K562 (cell line): ENCODE data around the gene OTUD1. TPM values are rescaled to one million over a fixed set of nuclear protein-coding genes. Genes with fewer than 3 reads are reported as not detected.

ENCODE experiments used
- ATAC-seq: fragments of 200-7000 bp; cut with Tn5 transposase; 3 replicates; pipeline ENCODE4 v1.9.1; 2020; ENCODE audit warnings: moderate library complexity
- BruUV-seq: library from RNA; stranded (reverse); fragments of 400-500 nt; replicated peaks from 2 replicates; lab custom pipeline; 2021; lab: Mats Ljungman, UMichigan
- CTCF ChIA-PET: fragments of 300-600 bp; formaldehyde crosslinking; extraction: SDS; loops from one replicate; lab custom pipeline; 2021; ENCODE audit warnings: low intra/inter-chr PET ratio; lab: Yijun Ruan, JAX
- POLR2A ChIA-PET: fragments of 300-600, 350-650 bp; sonication (Branson Sonifier 250); formaldehyde crosslinking; extraction: SDS; loops from one replicate; lab custom pipeline; 2021; ENCODE audit warnings: antibody characterized with exemption, inconsistent platforms; lab: Yijun Ruan, JAX
- DNase-seq, 4 experiments: peaks; one replicate each; pipeline versions ENCODE4 v3.0.0 to v3.0.0-alpha.2; 2011 to 2018; ENCODE audit warnings: low spot score in 3 of 4, mixed read lengths in 3 of 4; ENCODE audit errors: extremely low read depth in 1 of 4
- FAIRE-seq: peaks from 2 replicates; lab custom pipeline; 2011; peaks lifted over from hg19 to GRCh38; lab: Jason Lieb, UNC
- H2AFZ ChIP-seq: 2 replicates; pipeline ENCODE4 v1.6.0; 2011; ENCODE audit warnings: low read depth, low read length, control low read depth, inconsistent platforms
- H3K27ac ChIP-seq: fragments of 200-600 bp; 3 replicates; pipeline ENCODE4 v1.8.0; 2011; ENCODE audit warnings: low read depth, mild to moderate bottlenecking, control low read depth, inconsistent platforms, low read length, moderate library complexity, mixed read lengths; ENCODE audit errors: extremely low read depth
- H3K27me3 ChIP-seq, 2 experiments: fragments of 300-600 bp in 1 of 2; 2 replicates in 1 of 2; 3 replicates in 1 of 2; pipeline versions ENCODE4 v1.6.0 to v1.8.0; 2011; ENCODE audit warnings: inconsistent platforms in 2 of 2, low read length in 2 of 2, mild to moderate bottlenecking in 1 of 2, mixed read lengths in 1 of 2, moderate library complexity in 1 of 2; ENCODE audit not compliant: control insufficient read depth in 2 of 2, insufficient read depth in 2 of 2
- H3K36me3 ChIP-seq: fragments of 300-600 bp; 3 replicates; pipeline ENCODE4 v1.8.0; 2011; ENCODE audit warnings: mild to moderate bottlenecking, low read length, inconsistent platforms; ENCODE audit not compliant: control insufficient read depth, insufficient read depth
- H3K4me1 ChIP-seq, 2 experiments: fragments of 200-600 bp in 1 of 2; replicated peaks in 1 of 2; 2 replicates in 1 of 2; 3 replicates in 1 of 2; pipeline versions ENCODE4 v1.5.1 to v1.8.0; 2011; ENCODE audit warnings: inconsistent platforms in 2 of 2, low read length in 2 of 2, mild to moderate bottlenecking in 1 of 2, mixed read lengths in 1 of 2, moderate library complexity in 1 of 2; ENCODE audit not compliant: control insufficient read depth in 2 of 2, insufficient read depth in 2 of 2
- H3K4me2 ChIP-seq: 2 replicates; pipeline ENCODE4 v1.6.1; 2011; ENCODE audit warnings: low read length, control low read depth, inconsistent platforms, mixed read lengths; ENCODE audit not compliant: insufficient read depth
- H3K4me3 ChIP-seq: fragments of 200-600 bp; sonication (generic), shearing (Covaris generic); 2 replicates; pipeline ENCODE4 v1.5.1; 2016; ENCODE audit warnings: control low read depth, inconsistent platforms
- H3K79me2 ChIP-seq: fragments of 200-600 bp; 3 replicates; pipeline ENCODE4 v1.8.0; 2011; ENCODE audit warnings: low read length, inconsistent platforms; ENCODE audit not compliant: control insufficient read depth, insufficient read depth
- H3K9ac ChIP-seq, 2 experiments: 2 replicates each; pipeline versions ENCODE4 v1.6.0 to v1.6.1; 2011; ENCODE audit warnings: low read depth in 2 of 2, low read length in 2 of 2, control low read depth in 1 of 2, inconsistent platforms in 1 of 2, mild to moderate bottlenecking in 1 of 2, mixed read lengths in 1 of 2; ENCODE audit not compliant: insufficient read depth in 1 of 2
- H3K9me1 ChIP-seq: one replicate; pipeline ENCODE4 v1.6.0; 2011; ENCODE audit warnings: inconsistent platforms, mild to moderate bottlenecking, low read length, moderate library complexity; ENCODE audit not compliant: control insufficient read depth, insufficient read depth
- H3K9me3 ChIP-seq: replicated peaks from 2 replicates; pipeline ENCODE4 v1.5.1; 2011; ENCODE audit warnings: low read depth, low read length, inconsistent platforms; ENCODE audit not compliant: control insufficient read depth, insufficient read depth
- H4K20me1 ChIP-seq: replicated peaks from 2 replicates; pipeline ENCODE4 v1.6.1; 2011; ENCODE audit warnings: low read length, inconsistent platforms, mixed read lengths; ENCODE audit not compliant: control insufficient read depth, insufficient read depth
- BHLHE40 ChIP-seq: IDR thresholded peaks from 2 replicates; pipeline ENCODE4 v1.6.1; 2011; ENCODE audit warnings: low read length, improper control_type of control experiment
- CBX2 ChIP-seq: fragments of 200-600 bp; sonication (generic); IDR thresholded peaks from one replicate; pipeline ENCODE4 v1.6.1; 2012; ENCODE audit warnings: mild to moderate bottlenecking, low read length, inconsistent platforms; ENCODE audit not compliant: insufficient read depth, poor library complexity, severe bottlenecking
- MBD2 ChIP-seq: sonication (generic); IDR thresholded peaks from 2 replicates; pipeline ENCODE4 v1.6.1; 2016; ENCODE audit warnings: low read depth, borderline replicate concordance
- NEUROD1 ChIP-seq: fragments of 150-350 bp; IDR thresholded peaks from 2 replicates; pipeline ENCODE4 v1.6.1; 2014; ENCODE audit warnings: borderline replicate concordance, low read length, low read depth; ENCODE audit not compliant: partially characterized antibody
- OTX1 ChIP-seq: fragments of 450-650 bp; formaldehyde crosslinking; IDR thresholded peaks from 2 replicates; pipeline ENCODE4 v1.4.0; 2022; ENCODE audit warnings: mild to moderate bottlenecking
- SREBF2 ChIP-seq: sonication (generic); formaldehyde crosslinking; IDR thresholded peaks from 2 replicates; pipeline ENCODE4 v1.4.0; 2020; ENCODE audit warnings: mild to moderate bottlenecking, missing genetic modification reagents
- ZNF133 ChIP-seq: fragments of 250-450 bp; sonication (Bioruptor Pico); IDR thresholded peaks from 2 replicates; pipeline ENCODE4 v1.4.0; 2020; ENCODE audit warnings: mild to moderate bottlenecking
- WGBS: fragments of 100-300 bp; shearing (Covaris generic); methylation state at CpG from one replicate; pipeline ENCODE4 v1.1.6; 2016; ENCODE audit warnings: low coverage, mixed read lengths; ENCODE audit not compliant: insufficient coverage; ENCODE audit errors: missing lambda C conversion rate; 5-methylcytosine and 5-hydroxymethylcytosine counted together
- in situ Hi-C: fragments of 300-500 bp; cut with MboI; formaldehyde crosslinking; loops from 4 replicates; pipeline ENCODE4 v1.15.0; 2018; ENCODE audit warnings: inconsistent platforms, mixed read lengths
- intact Hi-C: fragments of 100-400 bp; cut with micrococcal nuclease; formaldehyde crosslinking; loops from 2 replicates; pipeline ENCODE4 v1.14.2; 2022
- polyA plus RNA-seq, 8 experiments: library from polyadenylated mRNA; depleted of rRNA in 4 of 8; stranded (reverse) in 5 of 8; unstranded in 3 of 8; fragments of >200 nt; fragmentation: Nextera tagmentation in 2 of 8; fragmentation: Illumina TruSeq in 1 of 8; extraction: Ambion mirVana in 2 of 8; extraction: Trizol in 1 of 8; gene quantifications; 2 replicates each; pipeline versions ENCODE4 v1.2.1 to v1.2.3, GENCODE V29; 2011 to 2014; ENCODE audit warnings: inconsistent platforms in 1 of 8, missing spikeins in 1 of 8
- total RNA-seq, 7 experiments: library from RNA; depleted of rRNA in 6 of 7; stranded (reverse); fragments of >200 nt in 6 of 7; fragmentation: Illumina TruSeq in 2 of 7; extraction: Trizol in 2 of 7; gene quantifications; 2 replicates each; pipeline versions ENCODE4 v1.2.1 to v1.2.3, GENCODE V29; 2011 to 2021; ENCODE audit warnings: low replicate concordance in 1 of 7
- TF ChIP-seq, protein P1 (sequence below), 2 experiments: fragments of 450-650 bp; IDR thresholded peaks; 2 replicates each; pipeline ENCODE4 v1.6.1; 2016
- TF ChIP-seq, protein P2 (sequence below): fragments of 450-650 bp; formaldehyde crosslinking; IDR thresholded peaks from 2 replicates; pipeline ENCODE4 v1.4.0; 2020; ENCODE audit warnings: mild to moderate bottlenecking, mixed read lengths
- TF ChIP-seq, protein P3 (sequence below): IDR thresholded peaks from 2 replicates; pipeline ENCODE4 v1.6.1; 2016; ENCODE audit warnings: missing genetic modification characterization, missing compliant biosample characterization

Gene OTUD1
- total and polyA plus RNA-seq, 9 of the 15 experiments (the other 6 are each of a cell fraction or from before 2014, with no cell fraction given): 0.29 to 2.0 (median 0.49) TPM

DNA sequence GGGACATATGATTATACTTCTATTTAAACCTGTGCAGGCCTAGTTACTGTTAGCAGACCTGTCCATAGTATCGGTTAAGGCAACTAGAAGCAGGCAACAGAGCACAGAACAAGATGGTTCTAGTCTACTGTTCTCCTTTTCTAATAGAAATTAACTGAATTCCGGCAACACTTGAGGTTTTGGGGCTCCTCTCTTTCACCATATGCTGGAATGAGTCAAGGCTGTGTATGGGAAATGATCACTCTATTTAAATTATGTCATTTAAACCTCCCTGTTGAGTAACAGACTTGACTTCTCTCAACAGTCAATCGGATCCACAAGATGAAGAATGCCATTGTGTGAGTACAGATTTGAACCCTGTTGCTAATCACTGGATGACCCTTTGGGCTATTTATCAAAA lies 6.2 kb upstream of the OTUD1 start (continued):
- TF ChIP-seq, protein P1, sequence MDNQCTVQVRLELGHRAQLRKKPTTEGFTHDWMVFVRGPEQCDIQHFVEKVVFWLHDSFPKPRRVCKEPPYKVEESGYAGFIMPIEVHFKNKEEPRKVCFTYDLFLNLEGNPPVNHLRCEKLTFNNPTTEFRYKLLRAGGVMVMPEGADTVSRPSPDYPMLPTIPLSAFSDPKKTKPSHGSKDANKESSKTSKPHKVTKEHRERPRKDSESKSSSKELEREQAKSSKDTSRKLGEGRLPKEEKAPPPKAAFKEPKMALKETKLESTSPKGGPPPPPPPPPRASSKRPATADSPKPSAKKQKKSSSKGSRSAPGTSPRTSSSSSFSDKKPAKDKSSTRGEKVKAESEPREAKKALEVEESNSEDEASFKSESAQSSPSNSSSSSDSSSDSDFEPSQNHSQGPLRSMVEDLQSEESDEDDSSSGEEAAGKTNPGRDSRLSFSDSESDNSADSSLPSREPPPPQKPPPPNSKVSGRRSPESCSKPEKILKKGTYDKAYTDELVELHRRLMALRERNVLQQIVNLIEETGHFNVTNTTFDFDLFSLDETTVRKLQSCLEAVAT (IDR thresholded peaks at IDR 0.05): no peak
- no peak for TF ChIP-seq BHLHE40
- TF ChIP-seq MBD2: no peak
- TF ChIP-seq, protein P2, sequence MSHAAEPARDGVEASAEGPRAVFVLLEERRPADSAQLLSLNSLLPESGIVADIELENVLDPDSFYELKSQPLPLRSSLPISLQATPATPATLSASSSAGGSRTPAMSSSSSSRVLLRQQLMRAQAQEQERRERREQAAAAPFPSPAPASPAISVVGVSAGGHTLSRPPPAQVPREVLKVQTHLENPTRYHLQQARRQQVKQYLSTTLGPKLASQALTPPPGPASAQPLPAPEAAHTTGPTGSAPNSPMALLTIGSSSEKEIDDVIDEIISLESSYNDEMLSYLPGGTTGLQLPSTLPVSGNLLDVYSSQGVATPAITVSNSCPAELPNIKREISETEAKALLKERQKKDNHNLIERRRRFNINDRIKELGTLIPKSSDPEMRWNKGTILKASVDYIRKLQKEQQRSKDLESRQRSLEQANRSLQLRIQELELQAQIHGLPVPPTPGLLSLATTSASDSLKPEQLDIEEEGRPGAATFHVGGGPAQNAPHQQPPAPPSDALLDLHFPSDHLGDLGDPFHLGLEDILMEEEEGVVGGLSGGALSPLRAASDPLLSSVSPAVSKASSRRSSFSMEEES: no peak
- TF ChIP-seq SREBF2 (CRISPR knock-in tag): no peak
- no peak for TF ChIP-seq CBX2
- TF ChIP-seq ZNF133: no peak

DNA sequence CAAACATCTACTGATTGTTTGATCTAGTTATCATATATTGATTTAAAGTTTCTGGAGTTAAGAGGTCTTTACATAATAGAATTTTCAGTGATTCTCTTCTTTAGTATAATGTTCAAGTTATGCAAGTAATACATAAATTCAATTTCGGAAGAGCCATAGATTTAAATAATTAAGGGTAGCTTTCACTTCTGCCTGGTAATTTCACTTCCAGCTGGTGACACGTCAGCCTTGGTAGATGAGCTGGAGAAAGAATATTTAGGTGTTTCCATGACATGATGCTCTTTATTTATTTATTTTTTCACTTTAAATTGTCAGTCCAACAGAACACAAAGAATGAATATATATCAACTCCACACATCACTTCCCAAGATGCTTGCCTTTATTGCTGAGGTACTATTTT lies 5.2 kb upstream of the OTUD1 start:
- Histone ChIP-seq H3K4me1 (peaks cover 0 to 8% of the 10 kb centered on the region in 2 experiments; a peak in 3 of 5 replicates), H3K79me2 (no peaks in the 10 kb centered on the region), H4K20me1 (no peaks in the 10 kb centered on the region), H3K27ac (no peak overlapping the region), H3K9me3 (no peaks in the 10 kb centered on the region), H3K9me1 (no peaks in the 10 kb centered on the region), H3K9ac (no peak overlapping the region), H3K4me3 (no peak overlapping the region), H3K27me3 (no peaks in the 10 kb centered on the region), H3K4me2 (no peak overlapping the region), H3K36me3 (no peaks in the 10 kb centered on the region), H2AFZ (no peak overlapping the region)
- in situ Hi-C loops (no loop called here), intact Hi-C loops (no loop called here)
- FAIRE-seq: no peak
- no peak for DNase-seq
- WGBS: 3% methylated on average over 2 of the region's 2 CpGs
- CTCF ChIA-PET: no interaction called here
- no peak for TF ChIP-seq NEUROD1
- TF ChIP-seq, protein P3, sequence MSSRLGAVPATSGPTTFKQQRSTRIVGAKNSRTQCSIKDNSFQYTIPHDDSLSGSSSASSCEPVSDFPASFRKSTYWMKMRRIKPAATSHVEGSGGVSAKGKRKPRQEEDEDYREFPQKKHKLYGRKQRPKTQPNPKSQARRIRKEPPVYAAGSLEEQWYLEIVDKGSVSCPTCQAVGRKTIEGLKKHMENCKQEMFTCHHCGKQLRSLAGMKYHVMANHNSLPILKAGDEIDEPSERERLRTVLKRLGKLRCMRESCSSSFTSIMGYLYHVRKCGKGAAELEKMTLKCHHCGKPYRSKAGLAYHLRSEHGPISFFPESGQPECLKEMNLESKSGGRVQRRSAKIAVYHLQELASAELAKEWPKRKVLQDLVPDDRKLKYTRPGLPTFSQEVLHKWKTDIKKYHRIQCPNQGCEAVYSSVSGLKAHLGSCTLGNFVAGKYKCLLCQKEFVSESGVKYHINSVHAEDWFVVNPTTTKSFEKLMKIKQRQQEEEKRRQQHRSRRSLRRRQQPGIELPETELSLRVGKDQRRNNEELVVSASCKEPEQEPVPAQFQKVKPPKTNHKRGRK (tag): no peak
- TF ChIP-seq OTX1: no peak
- BruUV-seq: no TSS peak
- no peak for ATAC-seq
- POLR2A ChIA-PET: no interaction called here
